ENCODE results near the gene ACOT8. TPM values are rescaled to one million over a fixed set of nuclear protein-coding genes. Genes with fewer than 3 reads are reported as not detected.
A peak's percentile ranks its signal among the peaks of the same experiment; 100 is the strongest.

ACOT8 gene
- total and polyA plus RNA-seq, 7 donors, result 20.2 to 32.9 (median 29.3) TPM

GRCh38 chr20:45813489-45813888, 43.7 kb downstream of the ACOT8 start:
- no peak for TF ChIP-seq CTCF (IDR thresholded peaks at IDR 0.05)
- intact Hi-C loops (cut with DNase I), result no loop called here
- DNase-seq (no peak), ATAC-seq (no peak)
- H3K9me3 ChIP-seq, result no peaks in the 10 kb centered on the region
- peaks cover 10 to 38% of the 10 kb centered on the region in 2 donors for H3K36me3 ChIP-seq (ENCODE audit: insufficient read depth in 1 of 2, low read depth in 1 of 2)
- H3K4me3 ChIP-seq, result no peak overlapping the region
- no peaks in the 10 kb centered on the region for H3K27me3 ChIP-seq (ENCODE audit: insufficient read depth in 3 of 3, low read length in 2 of 3)
- H3K4me1 ChIP-seq, result peaks cover 14% of the 10 kb centered on the region
- WGBS, 3 donors, result 60 to 64% (median 62%) methylated on average over 7 of the region's 7 CpGs
- H3K27ac ChIP-seq, result peak overlapping the region; percentile 9

- ATAC-seq, result peak in 1 of 4 donors; percentile 0
- WGBS, 3 donors, result 5 to 9% (median 8%) methylated on average over 11 of the region's 11 CpGs
- TF ChIP-seq CTCF (IDR thresholded peaks at IDR 0.05), result no peak
- no peak for DNase-seq
- H3K27ac ChIP-seq, result peak overlapping the region; percentile 9
- H3K4me3 ChIP-seq, result peak overlapping the region; percentile 61
- H3K9me3 ChIP-seq, result no peaks in the 10 kb centered on the region
- peaks cover 14% of the 10 kb centered on the region for H3K4me1 ChIP-seq
- peaks cover 10 to 39% of the 10 kb centered on the region in 2 donors for H3K36me3 ChIP-seq (ENCODE audit: insufficient read depth in 1 of 2, low read depth in 1 of 2)
- no peaks in the 10 kb centered on the region for H3K27me3 ChIP-seq (ENCODE audit: insufficient read depth in 3 of 3, low read length in 2 of 3)
- intact Hi-C loops (cut with DNase I), result no loop called here
Measured at GRCh38 chr20:45813006-45813340, 44.2 kb downstream of the ACOT8 start.

- Histone ChIP-seq H3K9me3 (no peaks in the 10 kb centered on the region), H3K4me3 (peak within 1 kb of the TSS; percentile 61), H3K36me3 (ENCODE audit: insufficient read depth in 1 of 2, low read depth in 1 of 2) (peaks cover 10 to 45% of the 10 kb centered on the region in 2 donors), H3K4me1 (peaks cover 15% of the 10 kb centered on the region), H3K27me3 (ENCODE audit: insufficient read depth in 3 of 3, low read length in 2 of 3) (no peaks in the 10 kb centered on the region), H3K27ac (peak within 1 kb of the TSS; percentile 59)
- peak; percentile 85 to 98 (median 96) for ATAC-seq
- TF ChIP-seq CTCF (IDR thresholded peaks at IDR 0.05), result no peak
- peak; percentile 96 to 98 for DNase-seq
- intact Hi-C loops (cut with DNase I), result no loop called here
- WGBS, 3 donors, result 1% methylated on average over 65 of the region's 65 CpGs
Measured at GRCh38 chr20:45812157-45813005, 44.8 kb downstream of the ACOT8 start, which contains the start of gene UBE2C. UBE2C (plus strand) TSS chr20:45812644; CDS start chr20:45812696, 52 bp downstream.

GRCh38 chr20:45810191-45810970, 46.8 kb downstream of the ACOT8 start:
- intact Hi-C loops (cut with DNase I), result no loop called here
- peaks cover 16 to 65% of the 10 kb centered on the region in 2 donors for H3K36me3 ChIP-seq (ENCODE audit: insufficient read depth in 1 of 2, low read depth in 1 of 2)
- no peak overlapping the region for H3K4me3 ChIP-seq
- TF ChIP-seq CTCF (IDR thresholded peaks at IDR 0.05), result no peak
- 90 to 91% (median 91%) methylated on average over 8 of the region's 8 CpGs for WGBS, 3 donors
- H3K9me3 ChIP-seq, result no peaks in the 10 kb centered on the region
- H3K27ac ChIP-seq, result no peak overlapping the region
- peaks cover 21% of the 10 kb centered on the region for H3K4me1 ChIP-seq
- ATAC-seq (no peak), DNase-seq (no peak)
- no peaks in the 10 kb centered on the region for H3K27me3 ChIP-seq (ENCODE audit: insufficient read depth in 3 of 3, low read length in 2 of 3)
